Measurements from ENCODE around the gene NKX2-4. TPM values are rescaled to one million over a fixed set of nuclear protein-coding genes. Genes with fewer than 3 reads are reported as not detected.
"Not testable (repeated sequence)": the region's sequence is repeated elsewhere in the genome, so short reads cannot be mapped to it uniquely, and the experiment has no call there.

The NKX2-4 gene
- polyA plus RNA-seq, 3 donors = not detected

DNA sequence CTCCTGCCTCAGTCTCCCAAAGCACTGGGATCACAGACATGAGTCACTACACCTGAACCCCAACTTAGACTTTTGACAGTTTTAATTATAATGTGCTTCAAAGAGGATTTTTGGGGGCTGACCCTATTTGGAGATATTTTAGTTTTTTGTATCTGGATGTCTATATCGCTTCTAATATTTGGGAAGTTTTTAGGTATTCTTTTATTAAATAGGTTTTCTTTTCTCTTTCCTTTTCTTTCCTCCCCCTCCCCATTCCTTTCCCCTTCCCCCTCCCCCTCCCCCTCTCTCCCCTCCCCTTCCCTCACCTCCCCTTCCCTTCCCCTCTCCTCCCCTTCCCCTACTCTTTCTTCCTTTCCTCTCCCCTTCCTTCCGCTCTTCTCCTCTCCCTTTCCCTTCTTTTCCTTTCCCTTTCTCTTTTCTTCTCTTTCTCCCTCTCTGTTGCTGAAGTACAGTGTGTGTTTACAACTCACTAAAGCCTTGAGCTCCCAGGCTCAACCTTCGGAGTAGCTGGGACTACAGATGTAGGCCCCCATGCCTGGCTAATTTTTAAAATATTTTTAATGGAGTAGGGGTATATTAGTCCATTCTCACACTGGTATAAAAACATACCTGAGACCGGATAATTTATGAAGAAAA is 24.4 kb upstream of the NKX2-4 start:
- DNase-seq = no peak
- peaks cover 18 to 37% (median 34%) of the 10 kb centered on the region in 7 donors for H3K9me3 Mint-ChIP-seq

GRCh38 chr20:21419147-21419546 is 21.8 kb upstream of the NKX2-4 start:
- H3K4me1 ChIP-seq (ENCODE audit: control insufficient read depth in 1 of 2, insufficient read depth in 2 of 2, low read length in 2 of 2); H3K27ac Mint-ChIP-seq; H3K4me3 Mint-ChIP-seq; DNase-seq; H3K4me3 ChIP-seq (replicated peaks in 1 of 3; ENCODE audit: low read depth in 2 of 3, low read length in 3 of 3); H2AFZ ChIP-seq (ENCODE audit: insufficient read depth, low read depth, low read length, poor library complexity, severe bottlenecking); intact Hi-C loops (cut with micrococcal nuclease); H3K27ac ChIP-seq (ENCODE audit: low read depth in 1 of 2, low read length in 2 of 2); H3K79me2 ChIP-seq (ENCODE audit: insufficient read depth, low read length); H3K4me2 ChIP-seq (replicated peaks; ENCODE audit: extremely low read depth, low read length, poor library complexity, severe bottlenecking); H3K4me1 Mint-ChIP-seq; H3K27me3 ChIP-seq (ENCODE audit: control insufficient read depth in 2 of 2, insufficient read depth in 2 of 2, low read length in 2 of 2); H3K36me3 Mint-ChIP-seq; H3K36me3 ChIP-seq (replicated peaks in 1 of 2; ENCODE audit: control insufficient read depth in 1 of 2, insufficient read depth in 2 of 2, low read length in 2 of 2); H4K20me1 ChIP-seq (ENCODE audit: insufficient read depth, low read length); H3K9ac ChIP-seq (ENCODE audit: insufficient read depth, low read length, poor library complexity, severe bottlenecking): not testable (repeated sequence)
- no CpG with 5 or more reads among the region's 2 CpGs for WGBS (ENCODE audit: insufficient coverage)
- peaks cover 10 to 24% (median 22%) of the 10 kb centered on the region in 7 donors for H3K9me3 Mint-ChIP-seq
- H3K27me3 Mint-ChIP-seq (ENCODE audit: low read depth in 3 of 3) = peaks cover 17 to 20% (median 18%) of the 10 kb centered on the region in 3 donors
- H3K9me3 ChIP-seq (replicated peaks in 1 of 2; ENCODE audit: control insufficient read depth in 1 of 2, insufficient read depth in 1 of 2, low read length in 2 of 2) = peaks cover 10 to 11% of the 10 kb centered on the region in 2 donors

More for the DNA sequence above, 24.4 kb upstream of the NKX2-4 start:
- intact Hi-C loops (cut with micrococcal nuclease) = no loop called here
- Histone ChIP-seq H3K9me3 (replicated peaks in 1 of 2; ENCODE audit: control insufficient read depth in 1 of 2, insufficient read depth in 1 of 2, low read length in 2 of 2) (peaks cover 25 to 28% of the 10 kb centered on the region in 2 donors), H3K27ac (ENCODE audit: low read depth in 1 of 2, low read length in 2 of 2) (no peak overlapping the region), H3K79me2 (ENCODE audit: insufficient read depth, low read length) (no peaks in the 10 kb centered on the region), H3K36me3 (replicated peaks in 1 of 2; ENCODE audit: control insufficient read depth in 1 of 2, insufficient read depth in 2 of 2, low read length in 2 of 2) (no peaks in the 10 kb centered on the region), H3K4me2 (replicated peaks; ENCODE audit: extremely low read depth, low read length, poor library complexity, severe bottlenecking) (no peak overlapping the region), H2AFZ (ENCODE audit: insufficient read depth, low read depth, low read length, poor library complexity, severe bottlenecking) (no peak overlapping the region), H3K27me3 (ENCODE audit: control insufficient read depth in 2 of 2, insufficient read depth in 2 of 2, low read length in 2 of 2) (no peaks in the 10 kb centered on the region), H3K4me1 (ENCODE audit: control insufficient read depth in 1 of 2, insufficient read depth in 2 of 2, low read length in 2 of 2) (no peaks in the 10 kb centered on the region), H3K9ac (ENCODE audit: insufficient read depth, low read length, poor library complexity, severe bottlenecking) (no peak overlapping the region), H4K20me1 (ENCODE audit: insufficient read depth, low read length) (no peaks in the 10 kb centered on the region), H3K4me3 (replicated peaks in 1 of 3; ENCODE audit: low read depth in 2 of 3, low read length in 3 of 3) (no peak overlapping the region)
- TF ChIP-seq, protein P1, sequence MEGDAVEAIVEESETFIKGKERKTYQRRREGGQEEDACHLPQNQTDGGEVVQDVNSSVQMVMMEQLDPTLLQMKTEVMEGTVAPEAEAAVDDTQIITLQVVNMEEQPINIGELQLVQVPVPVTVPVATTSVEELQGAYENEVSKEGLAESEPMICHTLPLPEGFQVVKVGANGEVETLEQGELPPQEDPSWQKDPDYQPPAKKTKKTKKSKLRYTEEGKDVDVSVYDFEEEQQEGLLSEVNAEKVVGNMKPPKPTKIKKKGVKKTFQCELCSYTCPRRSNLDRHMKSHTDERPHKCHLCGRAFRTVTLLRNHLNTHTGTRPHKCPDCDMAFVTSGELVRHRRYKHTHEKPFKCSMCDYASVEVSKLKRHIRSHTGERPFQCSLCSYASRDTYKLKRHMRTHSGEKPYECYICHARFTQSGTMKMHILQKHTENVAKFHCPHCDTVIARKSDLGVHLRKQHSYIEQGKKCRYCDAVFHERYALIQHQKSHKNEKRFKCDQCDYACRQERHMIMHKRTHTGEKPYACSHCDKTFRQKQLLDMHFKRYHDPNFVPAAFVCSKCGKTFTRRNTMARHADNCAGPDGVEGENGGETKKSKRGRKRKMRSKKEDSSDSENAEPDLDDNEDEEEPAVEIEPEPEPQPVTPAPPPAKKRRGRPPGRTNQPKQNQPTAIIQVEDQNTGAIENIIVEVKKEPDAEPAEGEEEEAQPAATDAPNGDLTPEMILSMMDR (IDR thresholded peaks at IDR 0.05) = no peak
- H3K4me3 Mint-ChIP-seq = no peak overlapping the region
- no CpG with 5 or more reads among the region's 4 CpGs for WGBS (ENCODE audit: insufficient coverage)
- no peaks in the 10 kb centered on the region for H3K36me3 Mint-ChIP-seq
- no peak overlapping the region for H3K27ac Mint-ChIP-seq
- H3K27me3 Mint-ChIP-seq (ENCODE audit: low read depth in 3 of 3) = peaks cover 7 to 13% (median 10%) of the 10 kb centered on the region in 3 donors
- no peaks in the 10 kb centered on the region for H3K4me1 Mint-ChIP-seq

GRCh38 chr20:21413996-21414395 is 16.7 kb upstream of the NKX2-4 start:
- Histone ChIP-seq H3K9me3 (replicated peaks in 1 of 2; ENCODE audit: control insufficient read depth in 1 of 2, insufficient read depth in 1 of 2, low read length in 2 of 2) (peaks cover 3 to 19% of the 10 kb centered on the region in 2 donors), H3K27me3 (ENCODE audit: control insufficient read depth in 2 of 2, insufficient read depth in 2 of 2, low read length in 2 of 2) (peaks cover 10 to 11% of the 10 kb centered on the region in 2 donors)
- H3K27ac Mint-ChIP-seq; DNase-seq; H3K4me2 ChIP-seq (replicated peaks; ENCODE audit: extremely low read depth, low read length, poor library complexity, severe bottlenecking); H2AFZ ChIP-seq (ENCODE audit: insufficient read depth, low read depth, low read length, poor library complexity, severe bottlenecking); H4K20me1 ChIP-seq (ENCODE audit: insufficient read depth, low read length); H3K4me3 ChIP-seq (replicated peaks in 1 of 3; ENCODE audit: low read depth in 2 of 3, low read length in 3 of 3); H3K4me1 ChIP-seq (ENCODE audit: control insufficient read depth in 1 of 2, insufficient read depth in 2 of 2, low read length in 2 of 2); H3K36me3 Mint-ChIP-seq; H3K4me1 Mint-ChIP-seq; H3K27ac ChIP-seq (ENCODE audit: low read depth in 1 of 2, low read length in 2 of 2); H3K79me2 ChIP-seq (ENCODE audit: insufficient read depth, low read length); H3K36me3 ChIP-seq (replicated peaks in 1 of 2; ENCODE audit: control insufficient read depth in 1 of 2, insufficient read depth in 2 of 2, low read length in 2 of 2); H3K9ac ChIP-seq (ENCODE audit: insufficient read depth, low read length, poor library complexity, severe bottlenecking); H3K4me3 Mint-ChIP-seq; intact Hi-C loops (cut with micrococcal nuclease): not testable (repeated sequence)
- Mint-ChIP-seq H3K27me3 (ENCODE audit: low read depth in 3 of 3) (peaks cover 30 to 38% (median 35%) of the 10 kb centered on the region in 3 donors), H3K9me3 (peaks cover 4 to 34% (median 20%) of the 10 kb centered on the region in 7 donors)
- no CpG with 5 or more reads among the region's 3 CpGs for WGBS (ENCODE audit: insufficient coverage)

Data from CD14-positive monocyte (primary cell).